Measurements from ENCODE around the gene PPP1R3E. TPM values are rescaled to one million over a fixed set of nuclear protein-coding genes. Genes with fewer than 3 reads are reported as not detected.

The PPP1R3E gene
- total RNA-seq, 1 donor from 2014 or later, result 26.5 TPM

DNA sequence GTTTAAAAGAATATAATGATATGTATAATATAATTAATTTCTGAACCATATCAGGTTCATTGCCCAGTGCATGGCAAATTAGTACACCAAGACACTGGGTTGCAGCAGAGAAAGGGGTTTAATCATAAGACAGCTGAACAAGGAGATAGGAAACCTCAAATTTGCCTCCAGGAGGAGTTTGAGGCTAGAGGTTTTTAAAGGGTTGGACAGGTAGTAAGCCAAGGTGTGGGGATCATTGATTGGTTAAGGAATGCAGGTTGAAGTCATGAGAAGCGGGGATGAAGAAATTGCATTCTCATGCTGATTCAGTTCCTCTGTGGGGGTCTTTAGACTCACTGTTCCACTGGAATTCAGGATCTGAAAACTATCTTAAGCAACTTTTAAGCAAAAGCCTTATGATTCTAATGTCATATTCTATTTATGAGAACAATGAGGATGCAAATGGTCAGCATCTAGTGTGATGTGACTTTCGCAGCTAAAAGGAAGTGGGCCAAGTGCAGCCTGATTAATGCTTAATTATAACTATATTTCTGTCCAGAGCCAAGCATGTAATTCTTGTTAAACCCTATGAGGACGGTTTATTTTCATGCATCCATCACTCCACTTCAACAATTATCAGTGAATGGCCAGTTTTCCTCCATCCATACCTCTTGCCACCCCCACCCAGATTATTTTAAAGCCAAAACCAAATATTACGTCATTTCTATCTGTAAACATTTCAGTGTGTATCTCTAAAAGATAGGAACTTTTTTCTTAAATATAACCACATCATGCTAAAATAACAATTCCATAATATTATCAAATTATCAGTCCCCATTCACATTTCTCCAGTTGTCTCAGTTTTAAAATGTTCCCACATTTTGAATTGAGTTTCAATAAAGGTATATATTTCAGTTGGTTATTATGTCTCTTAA, 50.0 kb downstream of the PPP1R3E start:
- intact Hi-C loops (cut with micrococcal nuclease), result no loop called here

DNA sequence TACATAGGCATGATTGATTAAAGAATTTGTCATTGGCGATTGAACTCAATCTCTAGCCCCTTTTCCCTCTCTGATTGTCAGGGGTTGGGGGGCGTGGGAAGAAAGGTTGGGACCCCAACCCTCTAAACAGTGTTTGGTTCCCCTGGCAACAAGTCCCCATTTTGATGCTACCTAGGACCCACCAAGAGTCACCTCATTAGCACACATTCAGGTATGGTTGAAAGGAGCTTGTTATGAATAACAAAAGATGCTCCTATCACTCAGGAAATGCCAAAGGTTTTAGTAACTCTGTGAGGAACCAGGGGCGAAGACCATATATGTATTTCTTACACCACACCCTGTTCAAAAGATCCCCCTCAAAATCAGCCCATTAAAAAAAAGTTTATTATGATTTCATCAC, 50.7 kb downstream of the PPP1R3E start:
- intact Hi-C loops (cut with micrococcal nuclease), result no loop called here

DNA sequence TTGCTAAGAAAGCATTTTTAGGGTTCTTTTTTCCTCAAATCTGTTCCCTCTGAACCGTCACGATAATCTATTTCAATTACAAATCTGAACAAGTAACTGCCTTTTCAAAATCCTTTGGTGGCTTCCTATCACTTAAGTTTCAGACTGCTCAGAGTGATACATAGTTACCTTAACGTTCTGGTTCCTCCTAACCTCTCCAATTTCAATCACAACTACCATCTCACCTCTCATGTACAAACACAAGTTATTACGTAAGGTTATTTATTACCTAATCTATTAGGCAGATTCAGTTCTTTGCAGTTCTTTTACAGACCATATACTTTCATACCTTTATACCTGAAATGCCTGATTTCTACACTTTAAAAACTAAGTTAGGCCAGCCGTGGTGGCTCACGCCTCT, 52.8 kb downstream of the PPP1R3E start:
- intact Hi-C loops (cut with micrococcal nuclease), result no loop called here

DNA sequence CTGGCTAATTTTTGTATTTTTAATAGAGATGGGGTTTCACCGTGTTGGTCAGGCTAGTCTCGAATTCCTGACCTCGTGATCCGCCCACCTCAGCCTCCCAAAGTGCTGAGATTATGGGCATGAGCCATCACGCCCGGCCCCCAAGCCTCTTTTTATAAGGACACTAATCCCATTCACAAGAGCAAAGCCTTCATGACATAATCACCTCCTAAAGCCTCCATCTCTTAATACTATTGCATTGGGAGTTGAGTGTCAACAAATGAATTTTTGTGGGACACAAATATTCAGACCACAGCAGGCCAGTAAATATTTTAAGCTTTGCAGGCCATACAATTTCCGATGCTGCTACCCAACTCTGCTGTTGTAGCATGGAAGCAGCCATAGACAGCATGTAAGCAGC, 54.1 kb downstream of the PPP1R3E start:
- intact Hi-C loops (cut with micrococcal nuclease), result no loop called here

Other genes starting within 250 kb of the PPP1R3E start
- 2.6 and 3.0 TPM in 2 replicates for gene CDH24, start 245.3 kb downstream of the PPP1R3E start, total RNA-seq
- gene ACIN1, start 207.7 kb downstream of the PPP1R3E start, total RNA-seq, result 201 and 210 TPM in 2 replicates
- 41.2 and 44.4 TPM in 2 replicates for gene C14orf119, start 207.4 kb downstream of the PPP1R3E start, total RNA-seq
- gene CIROP, start 197.9 kb downstream of the PPP1R3E start, total RNA-seq, result not detected in 2 replicates
- 0.09 TPM in 1 of 2 replicates, not detected in the other for gene CEBPE, start 183.6 kb downstream of the PPP1R3E start, total RNA-seq
- 1.0 and 2.0 TPM in 2 replicates for gene SLC7A8, start 119.2 kb downstream of the PPP1R3E start, total RNA-seq
- gene RNF212B, start 64.9 kb downstream of the PPP1R3E start, total RNA-seq, result not detected in 2 replicates
- gene HOMEZ, start 16.7 kb downstream of the PPP1R3E start, total RNA-seq, result 10.3 and 10.9 TPM in 2 replicates
- 6.4 and 8.5 TPM in 2 replicates for gene BCL2L2, start 4.0 kb upstream of the PPP1R3E start, total RNA-seq
- gene PABPN1, start 18.6 kb upstream of the PPP1R3E start, total RNA-seq, result 195 and 196 TPM in 2 replicates
- gene SLC22A17, start 50.0 kb upstream of the PPP1R3E start, total RNA-seq, result 1.4 and 2.0 TPM in 2 replicates
- not detected in 2 replicates for gene EFS, start 62.3 kb upstream of the PPP1R3E start, total RNA-seq
- gene IL25, start 70.0 kb upstream of the PPP1R3E start, total RNA-seq, result not detected in 2 replicates
- gene CMTM5, start 74.2 kb upstream of the PPP1R3E start, total RNA-seq, result not detected in 2 replicates
- 0.05 TPM in 1 of 2 replicates, not detected in the other for gene MYH6, start 105.4 kb upstream of the PPP1R3E start, total RNA-seq
- gene MYH7, start 132.8 kb upstream of the PPP1R3E start, total RNA-seq, result not detected in 2 replicates
- 46.2 and 46.3 TPM in 2 replicates for gene NGDN, start 166.8 kb upstream of the PPP1R3E start, total RNA-seq
- 0.98 and 1.3 TPM in 2 replicates for gene ZFHX2, start 248.9 kb upstream of the PPP1R3E start, total RNA-seq

Measured in T-helper 2 cell treated with Interferon-gamma antibody and Interleukin-4, amounts not matched to agents 100 ng/mL and 5 ng/mL, for 36 hours (primary cell).